NAMALWA (cell line): ENCODE data around the gene DNAJC16.
A peak's percentile ranks its signal among the peaks of the same experiment; 100 is the strongest.

Experiments
- DNase-seq: peaks from one replicate; pipeline ENCODE4 v3.0.0-alpha.2; 2015; ENCODE audit warnings: low spot score

DNAJC16 gene

DNA sequence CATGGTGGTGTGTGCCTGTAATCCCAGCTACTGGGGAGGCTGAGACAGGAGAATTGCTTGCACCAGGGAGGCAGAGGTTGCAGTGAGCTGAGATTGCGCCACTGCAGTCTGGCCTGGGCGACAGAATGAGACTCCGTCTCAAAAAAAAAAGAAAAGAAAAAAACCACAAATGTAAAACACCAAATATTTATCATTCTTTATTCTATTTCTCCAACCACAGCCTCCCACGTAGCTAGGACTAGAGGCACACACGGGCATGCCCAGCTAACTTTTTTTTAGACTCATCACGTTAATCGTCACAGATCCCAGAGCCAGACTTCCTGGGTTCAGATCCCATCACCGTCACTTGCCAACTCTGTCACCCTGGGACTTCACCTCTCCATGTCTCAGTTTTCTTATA lies 13.5 kb downstream of the DNAJC16 start:
- DNase-seq: no peak

DNA sequence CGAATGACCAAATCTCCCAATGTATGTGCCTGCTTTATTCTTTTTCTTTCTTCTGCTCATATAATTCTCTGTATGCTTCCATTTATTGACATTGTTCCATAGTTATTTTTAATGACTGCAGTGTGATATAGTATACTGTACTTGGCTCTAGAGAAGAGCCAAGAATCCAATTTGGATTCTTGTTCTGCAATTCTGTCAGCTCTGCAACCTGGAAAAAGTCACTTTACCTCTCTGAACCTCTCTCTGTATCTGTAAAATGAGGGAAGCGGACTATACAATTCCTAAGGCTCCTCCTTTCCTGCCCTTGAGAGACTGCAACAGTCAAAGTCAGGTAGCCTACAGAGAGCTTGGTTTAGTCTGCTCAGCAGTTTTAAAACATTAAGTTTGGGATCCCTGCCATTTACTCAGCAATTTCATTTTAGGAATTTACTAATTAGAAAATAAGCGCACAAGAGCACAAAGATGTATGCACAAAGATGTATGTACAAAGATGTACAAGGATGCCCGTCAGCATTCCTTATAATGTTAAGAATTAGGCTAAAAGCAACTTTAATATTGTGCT lies 14.7 kb downstream of the DNAJC16 start:
- no peak for DNase-seq

DNA sequence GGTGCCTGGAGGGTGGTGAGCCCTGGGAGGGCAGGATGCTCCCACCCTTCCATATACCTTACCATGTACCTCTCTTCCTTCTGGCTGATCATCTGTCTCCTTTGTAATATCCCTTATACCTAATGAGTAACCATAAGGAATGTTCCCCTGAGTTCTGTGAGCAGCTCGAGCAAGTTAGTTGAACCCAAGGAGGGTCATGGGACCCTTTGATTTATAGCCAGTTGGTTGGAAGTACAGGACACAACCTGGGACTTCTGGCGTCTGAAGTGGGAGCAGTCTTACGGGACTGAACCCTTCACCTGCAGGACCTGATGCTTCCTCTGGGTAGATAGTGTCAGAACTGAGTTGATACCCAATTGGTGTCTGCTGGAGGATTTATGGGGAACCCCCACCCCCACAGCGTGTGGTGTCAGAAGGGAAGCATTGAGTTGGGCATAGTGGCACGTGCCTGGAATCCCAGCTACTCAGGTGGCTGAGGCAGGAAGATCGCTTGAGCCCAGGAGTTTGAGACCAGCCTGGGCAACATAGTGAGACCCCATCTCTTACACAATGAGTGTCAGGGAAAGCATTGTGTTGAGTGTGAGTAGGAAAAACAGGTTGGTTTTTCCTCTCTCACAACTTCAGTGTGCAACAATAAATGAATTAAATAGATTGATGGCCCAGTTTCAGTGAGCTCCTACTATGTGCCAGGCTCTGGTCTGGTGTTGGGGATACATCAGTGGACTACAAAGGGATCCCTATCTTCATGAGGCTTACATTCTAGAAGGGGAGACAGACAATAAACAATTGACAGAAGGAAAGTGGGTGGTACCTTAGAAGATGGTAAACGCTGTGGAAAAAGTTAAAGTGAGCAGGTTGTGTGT lies 16.0 kb downstream of the DNAJC16 start:
- DNase-seq: no peak

DNA sequence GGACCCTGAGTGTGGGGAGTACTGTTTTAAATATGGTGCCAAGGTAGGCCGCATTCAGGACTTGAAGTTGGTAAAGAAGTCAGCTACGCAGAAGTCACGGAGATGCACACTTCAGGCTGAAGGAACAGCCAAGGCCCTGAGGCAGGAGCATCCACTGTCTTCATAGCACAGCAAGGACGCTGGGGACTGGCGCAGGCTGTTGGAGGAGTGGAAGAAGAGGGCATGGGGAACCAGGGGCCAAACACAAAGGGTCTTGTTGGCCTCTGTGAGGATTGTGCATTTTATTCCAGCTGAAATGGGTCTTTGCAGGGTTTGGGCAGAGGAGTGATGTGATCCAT lies 16.6 kb downstream of the DNAJC16 start:
- DNase-seq: no peak

DNA sequence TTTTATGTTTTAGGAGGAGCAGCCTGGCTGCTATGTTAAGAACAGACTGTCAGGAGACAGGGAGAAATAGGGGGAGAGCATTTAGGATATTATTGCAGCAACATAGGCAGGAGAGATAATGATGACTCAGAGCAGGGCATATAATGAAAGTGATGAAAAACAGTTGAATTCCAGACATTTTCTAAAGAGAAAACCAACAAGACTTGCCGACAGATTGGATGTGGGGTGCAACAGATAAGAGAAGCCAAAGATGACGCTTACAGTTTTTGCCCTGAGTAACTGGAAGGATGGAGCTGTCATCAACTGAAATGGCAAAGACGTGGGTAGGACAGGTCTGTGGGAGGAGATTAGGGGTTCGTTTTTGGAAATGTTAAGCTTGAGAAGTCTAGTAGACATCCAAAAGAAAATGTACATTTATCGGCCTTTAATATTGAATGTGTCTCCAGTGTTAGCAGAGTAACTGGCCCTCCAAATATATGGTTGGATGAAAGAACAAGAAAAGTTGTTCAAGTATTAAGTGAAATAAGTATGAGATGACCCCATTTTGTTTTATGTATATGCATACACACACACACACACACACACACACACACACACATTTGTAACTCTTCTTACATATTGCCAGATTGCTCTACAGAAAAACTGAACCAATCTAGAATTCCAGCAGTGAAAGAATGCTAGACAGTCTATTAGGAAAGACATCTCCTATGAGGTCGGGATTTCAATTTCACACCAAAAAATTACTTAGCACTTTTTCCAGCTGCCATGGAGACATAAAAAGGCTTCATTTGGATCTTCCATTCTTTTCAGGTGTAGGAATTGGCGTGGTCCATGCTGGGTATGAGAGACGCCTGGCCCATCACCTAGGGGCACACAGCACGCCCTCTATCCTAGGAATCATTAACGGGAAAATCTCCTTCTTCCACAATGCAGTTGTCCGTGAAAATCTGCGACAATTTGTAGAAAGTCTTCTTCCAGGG lies 17.2 kb downstream of the DNAJC16 start:
- no peak for DNase-seq

DNA sequence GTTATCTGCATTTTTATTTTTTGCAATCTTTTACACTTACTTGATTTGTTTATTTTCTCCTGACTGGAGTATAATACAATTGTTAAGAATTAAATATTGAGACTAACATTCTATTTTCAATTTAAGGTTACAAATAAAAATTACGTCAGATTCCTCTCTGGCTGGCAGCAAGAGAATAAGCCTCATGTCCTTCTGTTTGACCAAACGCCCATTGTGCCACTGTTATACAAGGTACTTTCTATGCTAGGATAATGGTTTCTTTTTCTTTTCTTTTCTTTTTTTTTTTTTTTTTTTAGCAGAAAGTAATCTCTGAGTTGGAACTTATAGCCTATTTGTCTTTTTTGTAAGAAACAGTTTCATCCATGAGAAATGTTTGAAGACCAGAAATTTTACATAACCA lies 20.0 kb downstream of the DNAJC16 start:
- no peak for DNase-seq

DNA sequence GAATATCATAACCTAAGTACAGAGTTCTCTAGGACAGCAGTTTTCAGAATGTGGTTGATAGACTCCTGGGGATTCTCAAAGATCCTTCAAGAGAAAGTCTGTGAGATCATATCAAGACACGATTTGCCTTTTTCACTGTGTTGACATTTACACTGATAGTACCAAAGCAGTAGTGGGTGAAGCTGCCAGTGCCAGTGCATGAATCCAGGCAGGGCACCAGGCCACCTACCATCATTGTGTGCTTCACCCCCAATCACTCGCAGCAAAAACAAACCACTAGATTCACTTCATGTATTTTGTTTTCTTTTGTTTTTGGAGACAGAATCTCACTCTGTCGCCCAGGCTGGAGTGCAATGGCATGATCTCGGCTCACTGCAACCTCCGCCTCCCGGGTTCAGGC lies 23.9 kb downstream of the DNAJC16 start:
- no peak for DNase-seq

DNA sequence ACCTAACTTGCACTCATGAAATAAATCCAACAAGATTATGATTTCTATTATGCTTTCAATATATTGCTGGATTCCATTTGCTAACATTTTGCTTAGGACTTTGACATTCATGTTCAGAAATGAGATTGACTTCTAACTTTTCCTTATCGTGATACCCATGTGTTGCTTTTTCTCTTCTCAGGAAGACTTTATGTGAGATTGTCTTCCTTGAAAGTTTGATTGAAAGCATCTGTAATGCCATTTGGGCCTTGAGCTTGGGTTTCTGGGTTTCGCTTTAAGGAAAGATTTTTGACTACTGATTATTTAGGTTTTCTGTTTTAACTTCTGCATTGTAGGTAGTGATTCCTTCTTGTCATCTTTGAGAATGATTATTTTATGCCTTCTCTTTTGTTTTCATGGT lies 30.4 kb downstream of the DNAJC16 start:
- no peak for DNase-seq

DNA sequence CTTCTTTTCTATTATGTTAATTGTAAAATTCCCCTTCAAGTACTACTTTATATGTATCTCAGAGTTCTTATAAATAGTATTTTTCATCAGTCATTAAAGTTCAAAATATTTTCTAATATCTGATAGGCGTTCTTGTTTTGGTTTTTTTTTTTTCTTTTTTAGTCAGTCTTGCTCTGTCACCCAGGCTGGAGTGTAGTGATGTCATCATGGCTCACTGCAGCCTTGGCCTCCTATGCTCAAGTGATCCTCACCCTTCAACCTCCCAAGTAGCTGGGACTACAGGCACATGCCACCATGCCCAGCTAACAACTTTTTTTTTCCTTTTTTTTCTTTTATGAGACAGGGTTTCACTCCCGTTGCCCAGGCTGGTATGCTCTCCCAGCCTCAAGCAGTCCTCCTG lies 30.9 kb downstream of the DNAJC16 start:
- no peak for DNase-seq

DNA sequence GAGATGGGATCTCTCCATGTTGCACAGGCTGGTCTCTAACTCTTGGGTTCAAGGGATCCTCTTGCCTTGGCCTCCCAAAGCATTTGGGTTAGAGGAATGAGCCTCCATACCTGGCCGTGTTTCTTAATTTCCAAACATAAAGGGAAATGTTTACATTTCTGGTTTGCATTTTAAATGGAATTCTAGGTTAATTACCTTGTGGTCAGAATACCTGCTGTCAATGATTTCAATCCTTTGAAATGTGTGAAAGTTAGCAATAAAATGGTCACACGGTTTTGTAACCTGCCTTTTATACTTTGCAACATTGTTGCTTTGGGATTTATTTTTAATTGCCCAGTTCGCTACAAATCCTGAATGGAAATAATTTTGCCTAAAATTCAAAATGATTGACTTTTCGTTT lies 31.9 kb downstream of the DNAJC16 start:
- no peak for DNase-seq

DNA sequence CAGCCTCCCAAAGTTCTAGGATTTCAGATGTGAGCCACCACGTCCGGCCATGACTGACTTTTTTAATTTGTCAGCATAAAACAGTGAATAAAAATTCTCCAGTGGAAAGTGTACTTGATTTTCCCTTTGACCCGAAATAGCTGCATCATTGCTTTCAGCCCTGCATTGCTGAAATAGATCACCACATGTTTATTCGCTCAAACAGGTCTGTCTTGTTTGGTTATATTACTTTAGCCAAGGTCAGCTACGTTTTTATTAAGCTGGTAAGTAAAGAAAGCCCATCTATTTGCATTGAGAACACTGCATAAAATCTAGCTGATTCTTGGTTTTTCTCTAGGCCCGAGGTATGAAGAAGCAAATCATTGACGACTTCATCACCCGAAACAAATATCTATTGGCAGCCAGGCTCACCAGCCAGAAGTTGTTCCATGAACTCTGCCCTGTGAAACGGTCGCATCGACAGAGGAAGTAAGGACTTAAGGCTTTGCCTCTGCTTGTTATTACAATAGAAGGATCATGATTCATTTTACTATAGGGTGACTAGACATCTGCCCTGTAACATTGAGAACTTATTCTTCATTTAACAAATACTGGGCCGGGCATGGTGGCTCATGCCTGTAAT lies 32.7 kb downstream of the DNAJC16 start:
- no peak for DNase-seq

DNA sequence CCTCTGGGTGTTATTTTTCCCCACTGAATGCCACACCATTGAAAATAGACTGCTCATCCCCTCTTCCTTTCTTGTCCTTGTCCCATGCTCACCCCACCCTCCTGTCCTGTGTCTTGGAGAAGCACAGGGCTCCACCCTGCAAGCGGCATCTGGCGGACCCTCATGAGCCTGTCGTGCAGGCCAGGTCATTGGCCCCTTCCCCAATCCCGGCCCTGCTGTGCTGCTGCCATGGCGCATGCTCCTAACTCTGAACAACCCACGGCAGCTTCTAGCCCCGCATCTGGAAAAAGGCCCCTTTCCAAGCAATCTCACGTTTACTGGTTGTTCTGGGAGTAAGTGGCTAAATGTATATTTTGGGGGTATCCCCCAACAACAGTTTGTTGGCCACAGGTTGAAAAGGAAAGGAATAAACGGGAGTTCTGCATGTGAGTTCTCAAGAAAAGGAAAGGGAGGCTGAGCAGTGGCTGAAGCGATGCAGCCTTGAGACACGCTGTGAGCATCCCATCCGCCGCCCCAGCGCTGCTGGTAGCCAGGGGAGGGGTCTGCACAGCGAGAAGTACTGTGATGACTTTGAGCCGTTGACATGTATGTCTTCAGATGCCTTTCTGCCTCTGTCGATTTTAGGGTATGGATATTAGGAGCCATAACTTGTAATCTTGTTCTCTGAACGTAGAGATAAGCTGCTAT lies 41.9 kb downstream of the DNAJC16 start:
- no peak for DNase-seq

DNA sequence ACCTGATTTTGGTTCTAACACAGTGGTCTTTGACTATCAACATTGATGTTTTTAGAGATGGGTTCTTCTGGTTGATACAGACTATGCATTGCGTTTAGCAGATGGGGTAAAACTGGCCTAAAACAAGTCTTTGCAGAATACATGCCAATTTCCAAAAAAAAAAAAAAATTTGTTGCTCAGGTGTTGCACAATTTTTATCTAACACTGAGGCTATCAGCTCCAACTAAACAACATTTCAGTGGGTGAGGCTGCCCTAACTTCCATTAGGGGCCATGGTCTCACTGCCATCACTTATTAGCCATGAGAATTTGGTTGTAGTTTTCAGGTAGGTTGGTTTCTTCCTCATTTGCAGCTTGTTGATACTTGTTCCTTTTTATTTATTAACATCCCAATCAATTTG lies 44.2 kb downstream of the DNAJC16 start:
- DNase-seq: no peak

DNA sequence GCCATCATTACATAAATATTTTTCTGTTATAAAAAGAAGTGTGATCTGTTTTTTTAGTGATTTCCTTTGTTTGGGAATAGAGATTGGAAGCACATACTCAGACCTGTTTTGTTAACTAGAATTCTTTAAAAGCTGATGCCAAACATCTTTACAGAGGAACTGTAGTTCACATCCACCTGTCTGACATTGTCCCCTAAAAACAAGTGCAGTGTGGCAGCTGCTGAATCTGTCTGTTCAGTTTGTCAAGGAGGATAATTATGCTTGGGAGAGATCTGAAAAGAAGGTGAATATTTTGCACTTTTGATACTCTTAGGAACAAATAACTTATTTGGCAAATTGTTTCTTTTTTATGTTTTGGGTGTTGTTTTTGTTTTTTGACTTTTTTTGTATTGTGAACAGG lies 44.6 kb downstream of the DNAJC16 start:
- peak; percentile 53 for DNase-seq

DNA sequence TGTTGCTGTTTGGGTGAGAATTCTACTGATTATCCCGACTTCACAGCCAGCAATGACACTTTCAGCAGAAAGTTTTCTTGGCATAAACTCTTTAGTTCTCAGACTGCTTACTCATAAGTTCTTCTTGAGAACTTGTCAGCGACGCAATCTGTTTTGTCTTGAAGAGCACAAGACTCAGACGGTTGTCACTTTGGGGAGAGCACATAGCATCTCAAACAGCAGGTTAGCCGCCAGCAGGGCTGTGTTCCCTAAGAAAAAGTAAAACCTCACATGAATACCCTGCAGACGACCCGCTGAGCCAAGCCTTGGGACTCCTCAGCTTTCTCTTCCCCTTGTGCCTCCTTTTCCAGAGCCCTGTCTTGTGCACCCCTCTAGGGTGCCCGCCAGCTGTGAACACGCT lies 46.8 kb downstream of the DNAJC16 start:
- peak; percentile 32 for DNase-seq

DNA sequence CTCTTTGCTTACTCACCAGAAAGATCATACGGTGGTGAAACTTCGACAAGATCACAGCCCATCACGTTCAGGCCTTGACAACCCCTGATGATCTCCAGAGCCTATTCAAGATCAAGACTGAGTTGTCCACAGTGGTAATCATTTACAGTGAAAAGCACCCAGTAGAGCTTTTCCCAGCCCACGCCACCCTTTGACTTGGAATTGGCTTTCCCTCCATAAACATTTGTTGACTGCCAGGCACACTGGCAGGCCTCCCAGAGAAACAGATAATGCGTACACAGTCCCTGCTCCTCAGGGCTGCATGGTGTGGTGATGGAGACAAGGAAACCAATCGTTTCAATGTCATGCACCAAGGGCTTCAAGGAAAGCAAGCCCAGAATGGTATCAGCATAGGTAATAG lies 48.1 kb downstream of the DNAJC16 start:
- no peak for DNase-seq

DNA sequence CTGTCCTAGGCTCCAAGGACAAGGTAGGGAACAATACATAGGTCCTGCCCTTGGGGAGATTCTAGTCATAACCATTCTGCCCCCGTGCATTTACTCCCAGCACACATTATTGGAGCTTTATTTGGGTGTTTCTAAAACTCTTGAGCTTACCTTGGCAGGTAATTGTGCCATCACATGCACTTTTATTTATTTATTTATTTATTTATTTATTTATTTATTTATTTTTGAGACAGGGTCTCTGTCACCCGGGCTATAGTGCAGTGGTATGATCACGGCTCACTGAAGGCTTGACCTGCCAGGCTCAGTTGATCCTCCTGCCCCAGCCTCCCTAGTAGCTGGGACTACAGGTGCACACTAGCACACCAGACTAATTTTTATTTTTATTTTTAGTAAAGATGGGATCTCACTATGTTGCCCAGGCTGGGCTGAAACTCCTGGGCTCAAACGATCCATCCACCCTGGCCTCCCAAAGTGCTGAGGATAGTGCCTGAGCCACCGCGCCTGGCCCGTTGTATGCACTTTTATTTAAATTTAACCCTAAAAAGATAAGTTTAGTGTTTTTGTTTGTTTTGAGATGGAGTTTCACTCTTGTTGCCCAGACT lies 49.0 kb downstream of the DNAJC16 start:
- no peak for DNase-seq

DNA sequence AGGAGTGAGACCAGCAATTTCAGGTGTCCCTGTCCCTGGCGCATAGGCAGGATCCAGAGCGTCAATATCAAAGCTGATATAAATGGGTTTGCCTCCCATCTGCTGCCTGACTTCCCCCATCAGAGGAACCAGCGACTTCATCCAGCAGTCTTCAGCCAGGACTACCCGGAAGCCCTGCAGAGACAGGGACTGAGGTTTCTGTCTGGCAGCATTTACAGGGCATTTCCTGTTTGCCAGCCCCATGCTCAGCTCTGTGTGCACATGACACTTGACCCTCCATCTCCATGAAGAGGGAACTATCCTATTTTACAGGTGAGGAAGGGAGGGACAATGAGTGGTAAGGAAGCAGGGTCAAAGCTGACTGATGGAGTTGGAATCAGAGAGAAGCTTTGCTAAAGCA lies 51.0 kb downstream of the DNAJC16 start:
- DNase-seq: no peak

DNA sequence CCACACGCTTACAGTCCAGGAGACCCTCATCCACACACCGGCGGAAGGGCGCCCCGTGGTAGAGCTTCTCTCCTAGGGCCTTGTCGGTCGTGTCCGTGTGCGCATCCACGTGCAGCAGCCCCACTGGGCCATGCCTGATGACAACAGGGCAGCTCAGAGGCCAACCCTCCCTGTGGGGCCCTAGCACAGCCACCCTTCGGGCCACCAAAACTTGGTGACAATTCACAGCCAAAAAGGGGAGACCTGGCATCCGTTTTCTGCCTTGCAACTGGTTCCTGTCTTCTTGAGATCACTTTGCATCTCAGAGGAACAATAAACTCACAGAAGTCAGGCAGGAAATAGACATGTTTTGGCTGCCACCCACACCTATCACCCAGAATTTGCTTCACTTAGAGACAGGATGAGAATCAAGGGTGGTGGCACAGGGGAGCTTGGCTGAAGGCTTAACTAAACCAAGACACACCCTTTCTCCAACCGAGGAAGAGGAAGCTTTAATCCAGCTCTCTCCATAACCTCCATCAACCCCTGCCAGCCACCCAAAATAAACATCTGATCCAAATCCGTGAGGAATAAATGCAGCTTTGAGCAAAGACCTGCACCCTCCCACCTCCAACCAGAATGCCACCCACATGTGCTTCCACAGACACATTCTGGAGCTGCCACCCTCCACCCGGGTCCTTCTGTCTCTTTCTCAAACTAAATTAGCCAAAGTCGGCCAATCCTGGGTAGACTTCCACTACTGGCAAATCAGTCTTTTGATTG lies 52.5 kb downstream of the DNAJC16 start:
- no peak for DNase-seq

DNA sequence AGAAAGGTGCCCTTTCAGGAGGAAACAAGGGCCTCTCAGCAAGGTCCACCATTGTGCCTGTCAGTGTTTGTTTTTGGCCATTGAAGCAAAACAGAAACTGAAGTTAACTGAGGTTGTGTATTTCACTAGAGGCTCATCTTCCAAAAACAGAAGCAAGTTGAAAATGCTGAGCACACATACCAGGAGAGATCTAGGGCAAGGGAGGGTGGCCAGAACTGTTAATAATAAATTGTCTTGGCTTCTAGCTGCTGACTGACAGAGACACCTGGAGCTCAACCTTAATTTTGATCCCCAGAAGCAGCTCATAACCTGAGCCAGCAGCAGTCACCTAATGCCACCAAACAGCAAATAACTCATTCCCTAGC lies 53.0 kb downstream of the DNAJC16 start:
- no peak for DNase-seq
